Hepatocyte (in vitro differentiated cells): ENCODE data around the gene ZFYVE28. TPM values are rescaled to one million over a fixed set of nuclear protein-coding genes. Genes with fewer than 3 reads are reported as not detected.

ENCODE experiments used
- DNase-seq: peaks from one replicate; pipeline ENCODE4 v3.0.0-alpha.2; 2016; ENCODE audit warnings: low spot score
- H2AFZ ChIP-seq: fragments of 200-600 bp; sonication (generic); 2 replicates; pipeline ENCODE4 v1.6.0; 2016; ENCODE audit warnings: antibody characterized with exemption, mild to moderate bottlenecking
- H3K27ac ChIP-seq: fragments of 200-600 bp; sonication (generic); 2 replicates; pipeline ENCODE4 v1.5.1; 2016; ENCODE audit warnings: mild to moderate bottlenecking
- H3K27me3 ChIP-seq: fragments of 200-600 bp; sonication (generic); 2 replicates; pipeline ENCODE4 v1.6.1; 2016
- H3K36me3 ChIP-seq: fragments of 200-600 bp; sonication (generic); replicated peaks from 2 replicates; pipeline ENCODE4 v1.5.1; 2016; ENCODE audit warnings: low read depth; ENCODE audit not compliant: insufficient read depth
- H3K4me1 ChIP-seq: fragments of 200-600 bp; sonication (generic); 2 replicates; pipeline ENCODE4 v1.5.1; 2016; ENCODE audit warnings: mild to moderate bottlenecking, moderate library complexity; ENCODE audit not compliant: insufficient read depth
- H3K4me2 ChIP-seq: fragments of 200-600 bp; sonication (generic); 2 replicates; pipeline ENCODE4 v1.6.0; 2016
- H3K4me3 ChIP-seq: fragments of 200-600 bp; sonication (generic); 2 replicates; pipeline ENCODE4 v1.5.1; 2016; ENCODE audit warnings: mild to moderate bottlenecking
- H3K79me2 ChIP-seq: fragments of 200-600 bp; sonication (generic); 2 replicates; pipeline ENCODE4 v1.6.0; 2017; ENCODE audit warnings: mild to moderate bottlenecking
- H3K9me2 ChIP-seq: fragments of 200-600 bp; sonication (generic); replicated peaks from 2 replicates; pipeline ENCODE4 v1.6.0; 2017; ENCODE audit warnings: mild to moderate bottlenecking; ENCODE audit not compliant: insufficient read depth
- H3K9me3 ChIP-seq: fragments of 200-600 bp; sonication (generic); 2 replicates; pipeline ENCODE4 v1.5.1; 2016; ENCODE audit warnings: low read depth, mild to moderate bottlenecking
- H4K20me1 ChIP-seq: fragments of 200-600 bp; sonication (generic); 2 replicates; pipeline ENCODE4 v1.6.0; 2016; ENCODE audit warnings: mild to moderate bottlenecking; ENCODE audit not compliant: insufficient read depth, poor library complexity, severe bottlenecking
- EZH2 ChIP-seq: fragments of 200-600 bp; sonication (generic); IDR thresholded peaks from 2 replicates; pipeline ENCODE4 v1.6.1; 2016; ENCODE audit warnings: antibody characterized with exemption, mild to moderate bottlenecking, borderline replicate concordance
- EZH2phosphoT487 ChIP-seq: fragments of 200-600 bp; sonication (generic); IDR thresholded peaks from one replicate; pipeline ENCODE4 v1.6.1; 2018; ENCODE audit warnings: antibody characterized with exemption, mild to moderate bottlenecking, low read depth, moderate library complexity; ENCODE audit not compliant: unreplicated experiment, severe bottlenecking
- WGBS: methylation state at CpG from one replicate; pipeline ENCODE4 v1.1.6; 2016; ENCODE audit warnings: low lambda C conversion rate; ENCODE audit errors: missing lambda C conversion rate; 5-methylcytosine and 5-hydroxymethylcytosine counted together
- polyA plus RNA-seq: library from polyadenylated mRNA; unstranded; fragments of >200 nt; fragmentation: Nextera tagmentation; extraction: Ambion mirVana; gene quantifications from 2 replicates; pipeline ENCODE4 v1.2.1, GENCODE V29; 2016
- total RNA-seq: library from RNA; depleted of rRNA; stranded (reverse); fragments of >200 nt; gene quantifications from 2 replicates; pipeline ENCODE4 v1.2.3, GENCODE V29; 2014
- TF ChIP-seq, protein P1 (sequence below): fragments of 200-600 bp; sonication (generic); IDR thresholded peaks from 2 replicates; pipeline ENCODE4 v1.5.1; 2016; ENCODE audit warnings: antibody characterized with exemption, mild to moderate bottlenecking; ENCODE audit not compliant: poor library complexity

The ZFYVE28 gene
- total and polyA plus RNA-seq, 2 experiments from 2014 or later: 2.2 to 3.4 TPM

DNA sequence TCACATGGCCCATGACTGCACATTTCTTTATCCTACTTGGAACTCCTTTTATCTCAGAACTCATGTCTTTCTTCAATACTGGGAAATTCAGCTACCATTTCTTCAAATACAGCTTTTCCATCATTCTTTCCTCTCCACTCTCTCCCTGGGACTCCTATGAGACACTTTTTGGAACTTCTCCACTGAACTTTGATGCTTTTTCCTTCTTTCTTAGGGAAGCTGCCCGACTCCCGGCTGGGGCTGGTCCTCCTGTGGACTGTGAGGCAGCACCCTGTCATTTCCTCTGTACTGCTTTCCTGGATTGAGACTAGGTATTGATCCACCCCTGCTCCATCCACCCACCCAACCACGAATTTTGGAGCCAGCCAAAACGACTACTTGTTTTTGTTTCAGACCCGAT is 40.0 kb downstream of the ZFYVE28 start:
- H3K4me3 ChIP-seq: no peak overlapping the region
- no peaks in the 10 kb centered on the region for H3K4me1 ChIP-seq
- H3K4me2 ChIP-seq: no peak overlapping the region
- H3K27ac ChIP-seq: no peak overlapping the region
- H3K9me2 ChIP-seq: no peaks in the 10 kb centered on the region
- no peak overlapping the region for H2AFZ ChIP-seq
- H3K9me3 ChIP-seq: no peaks in the 10 kb centered on the region
- H3K79me2 ChIP-seq: no peaks in the 10 kb centered on the region
- WGBS: 82% methylated on average over 5 of the region's 5 CpGs
- no peaks in the 10 kb centered on the region for H3K36me3 ChIP-seq
- no peaks in the 10 kb centered on the region for H4K20me1 ChIP-seq
- H3K27me3 ChIP-seq: peaks cover 3% of the 10 kb centered on the region
- TF ChIP-seq EZH2phosphoT487: no peak
- no peak for TF ChIP-seq EZH2
- TF ChIP-seq, protein P1, sequence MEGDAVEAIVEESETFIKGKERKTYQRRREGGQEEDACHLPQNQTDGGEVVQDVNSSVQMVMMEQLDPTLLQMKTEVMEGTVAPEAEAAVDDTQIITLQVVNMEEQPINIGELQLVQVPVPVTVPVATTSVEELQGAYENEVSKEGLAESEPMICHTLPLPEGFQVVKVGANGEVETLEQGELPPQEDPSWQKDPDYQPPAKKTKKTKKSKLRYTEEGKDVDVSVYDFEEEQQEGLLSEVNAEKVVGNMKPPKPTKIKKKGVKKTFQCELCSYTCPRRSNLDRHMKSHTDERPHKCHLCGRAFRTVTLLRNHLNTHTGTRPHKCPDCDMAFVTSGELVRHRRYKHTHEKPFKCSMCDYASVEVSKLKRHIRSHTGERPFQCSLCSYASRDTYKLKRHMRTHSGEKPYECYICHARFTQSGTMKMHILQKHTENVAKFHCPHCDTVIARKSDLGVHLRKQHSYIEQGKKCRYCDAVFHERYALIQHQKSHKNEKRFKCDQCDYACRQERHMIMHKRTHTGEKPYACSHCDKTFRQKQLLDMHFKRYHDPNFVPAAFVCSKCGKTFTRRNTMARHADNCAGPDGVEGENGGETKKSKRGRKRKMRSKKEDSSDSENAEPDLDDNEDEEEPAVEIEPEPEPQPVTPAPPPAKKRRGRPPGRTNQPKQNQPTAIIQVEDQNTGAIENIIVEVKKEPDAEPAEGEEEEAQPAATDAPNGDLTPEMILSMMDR: no peak
- DNase-seq: no peak

DNA sequence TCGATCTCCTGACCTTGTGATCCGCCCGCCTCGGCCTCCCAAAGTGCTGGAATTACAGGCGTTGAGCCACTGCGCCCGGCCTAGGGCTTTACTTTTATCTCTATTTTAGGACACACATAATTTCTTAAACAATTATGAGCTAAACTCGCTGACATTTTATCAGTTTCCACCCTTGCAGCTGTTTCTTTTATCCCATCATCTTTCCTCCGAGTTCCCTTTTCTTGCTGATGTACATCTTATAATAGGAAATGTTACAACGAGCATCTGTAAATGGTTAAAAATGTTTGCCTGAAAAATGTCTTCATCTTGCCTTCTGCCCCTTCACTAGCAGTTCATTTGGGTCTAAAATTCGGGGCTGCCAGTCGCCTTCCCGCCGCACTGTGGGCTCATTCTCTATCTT is 41.2 kb downstream of the ZFYVE28 start:
- H3K27ac ChIP-seq: no peak overlapping the region
- no peaks in the 10 kb centered on the region for H3K9me2 ChIP-seq
- H3K4me2 ChIP-seq: no peak overlapping the region
- DNase-seq: no peak
- no peaks in the 10 kb centered on the region for H3K79me2 ChIP-seq
- WGBS: 73% methylated on average over 14 of the region's 14 CpGs
- H4K20me1 ChIP-seq: no peaks in the 10 kb centered on the region
- H2AFZ ChIP-seq: no peak overlapping the region
- H3K36me3 ChIP-seq: no peaks in the 10 kb centered on the region
- H3K4me1 ChIP-seq: no peaks in the 10 kb centered on the region
- H3K9me3 ChIP-seq: no peaks in the 10 kb centered on the region
- TF ChIP-seq, protein P1: no peak
- TF ChIP-seq EZH2: no peak
- TF ChIP-seq EZH2phosphoT487: no peak
- H3K27me3 ChIP-seq: peaks cover 3% of the 10 kb centered on the region
- no peak overlapping the region for H3K4me3 ChIP-seq

DNA sequence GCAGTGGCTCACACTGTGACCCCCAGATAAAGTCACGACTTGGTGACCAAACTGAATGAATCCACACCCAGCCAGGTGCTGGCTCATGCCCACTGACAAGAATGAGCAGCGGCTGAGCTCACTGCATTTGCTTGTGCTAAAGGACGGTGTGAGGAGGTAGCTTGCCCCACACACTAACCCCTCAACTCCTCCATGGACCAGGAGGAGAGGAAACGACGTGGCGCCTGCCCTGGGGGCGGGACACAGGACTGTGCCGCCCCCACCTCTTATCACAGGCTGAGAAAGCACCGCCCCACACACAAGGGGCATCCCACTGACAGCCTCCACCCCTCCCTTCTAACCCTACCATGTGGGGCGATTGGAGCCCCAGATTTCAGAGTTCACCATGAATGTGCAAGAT is 43.0 kb downstream of the ZFYVE28 start:
- Histone ChIP-seq H3K36me3 (no peaks in the 10 kb centered on the region), H2AFZ (no peak overlapping the region), H4K20me1 (no peaks in the 10 kb centered on the region), H3K79me2 (no peaks in the 10 kb centered on the region), H3K4me3 (no peak overlapping the region), H3K9me2 (no peaks in the 10 kb centered on the region), H3K4me2 (no peak overlapping the region), H3K9me3 (no peaks in the 10 kb centered on the region), H3K4me1 (no peaks in the 10 kb centered on the region), H3K27ac (no peak overlapping the region), H3K27me3 (peaks cover 3% of the 10 kb centered on the region)
- TF ChIP-seq, protein P1: no peak
- no peak for TF ChIP-seq EZH2
- DNase-seq: no peak
- WGBS: 89% methylated on average over 10 of the region's 10 CpGs

DNA sequence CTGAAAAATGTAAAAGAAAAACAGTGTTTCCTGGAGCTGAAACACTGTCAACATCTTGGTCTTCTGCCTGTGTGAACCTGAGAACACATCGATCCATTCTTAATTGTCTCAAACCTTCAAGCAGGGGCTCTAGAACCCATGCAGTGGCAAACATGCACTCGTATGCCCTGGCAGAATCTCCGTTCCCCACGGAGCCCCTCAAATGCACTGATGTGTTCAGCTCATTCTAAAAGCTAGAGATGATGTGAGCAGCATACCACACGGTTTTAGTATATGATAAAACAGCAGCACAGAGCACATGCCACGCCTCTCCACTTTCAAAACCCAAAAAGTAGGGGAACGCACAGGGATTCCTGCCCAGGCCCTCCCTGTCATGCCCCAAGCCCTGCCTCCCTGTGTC is 44.9 kb downstream of the ZFYVE28 start:
- Histone ChIP-seq H3K4me1 (no peaks in the 10 kb centered on the region), H3K27ac (no peak overlapping the region), H3K9me2 (no peaks in the 10 kb centered on the region), H3K79me2 (no peaks in the 10 kb centered on the region), H2AFZ (no peak overlapping the region), H3K27me3 (no peaks in the 10 kb centered on the region), H3K36me3 (no peaks in the 10 kb centered on the region), H3K4me2 (no peak overlapping the region), H3K9me3 (no peaks in the 10 kb centered on the region), H4K20me1 (no peaks in the 10 kb centered on the region), H3K4me3 (no peak overlapping the region)
- no peak for TF ChIP-seq EZH2phosphoT487
- no peak for DNase-seq
- WGBS: 93% methylated on average over 7 of the region's 7 CpGs
